A549 (cell line): ENCODE measurements around the gene PDF. TPM values are rescaled to one million over a fixed set of nuclear protein-coding genes. Genes with fewer than 3 reads are reported as not detected.

ENCODE experiments used
- ATAC-seq, 2 experiments: fragments of 200-7000 bp in 1 of 2; fragments of >200 bp in 1 of 2; cut with Nextera tagmentation in 1 of 2; cut with Tn5 transposase in 1 of 2; 3 replicates each; pipeline versions ENCODE4 v1.8.0 to v1.9.1; 2018 to 2020; ENCODE audit warnings: mild to moderate bottlenecking in 1 of 2, moderate library complexity in 1 of 2
- CTCF ChIA-PET: fragments of 300-600 bp; sonication (Branson Sonifier 250); formaldehyde crosslinking; extraction: SDS; loops from one replicate; lab custom pipeline; 2021; ENCODE audit warnings: antibody characterized with exemption, inconsistent platforms; lab: Yijun Ruan, JAX
- POLR2A ChIA-PET: fragments of 350-600 bp; formaldehyde crosslinking; extraction: SDS; loops from one replicate; lab custom pipeline; 2021; ENCODE audit warnings: antibody characterized with exemption, inconsistent platforms; lab: Yijun Ruan, JAX
- DNase-seq, 2 experiments: peaks; one replicate each; pipeline versions ENCODE4 v3.0.0 to v3.0.0-alpha.2; 2011 to 2016; ENCODE audit warnings: low read depth in 1 of 2, low spot score in 1 of 2
- FAIRE-seq: peaks from 2 replicates; lab custom pipeline; 2011; peaks lifted over from hg19 to GRCh38; lab: Jason Lieb, UNC
- H3K27ac ChIP-seq, 2 experiments: fragments of >200 bp; sonication (Bioruptor Twin); formaldehyde crosslinking; 3 replicates each; pipeline ENCODE4 v1.5.1; 2016 to 2017
- H3K4me1 ChIP-seq: fragments of >200 bp; sonication (Bioruptor Twin); formaldehyde crosslinking; 3 replicates; pipeline ENCODE4 v1.6.1; 2016
- H3K4me2 ChIP-seq: fragments of >200 bp; sonication (Bioruptor Twin); formaldehyde crosslinking; 3 replicates; pipeline ENCODE4 v1.6.1; 2016
- H3K4me3 ChIP-seq: fragments of >200 bp; sonication (Bioruptor Twin); formaldehyde crosslinking; 3 replicates; pipeline ENCODE4 v1.5.1; 2016
- H3K9me3 ChIP-seq: fragments of >200 bp; sonication (Bioruptor Twin); formaldehyde crosslinking; 3 replicates; pipeline ENCODE4 v1.6.1; 2016
- ATOH8 ChIP-seq: fragments of 250-450 bp; sonication (Bioruptor Pico); IDR thresholded peaks from 2 replicates; pipeline ENCODE4 v1.5.0; 2020; ENCODE audit warnings: low read depth, mild to moderate bottlenecking, moderate library complexity
- CHD2 ChIP-seq: fragments of 150-350 bp; IDR thresholded peaks from 2 replicates; pipeline ENCODE4 v1.6.1; 2014; ENCODE audit warnings: low read length; ENCODE audit not compliant: partially characterized antibody
- CHD4 ChIP-seq: fragments of 200-600 bp; sonication (generic); IDR thresholded peaks from 2 replicates; pipeline ENCODE4 v1.6.1; 2016; ENCODE audit warnings: antibody characterized with exemption, mild to moderate bottlenecking, borderline replicate concordance
- CTCF ChIP-seq: fragments of >200 bp; sonication (Bioruptor Twin); formaldehyde crosslinking; IDR thresholded peaks from 3 replicates; pipeline ENCODE4 v1.5.1; 2016
- FOSL2 ChIP-seq, 2 experiments: fragments of 450-650 bp in 1 of 2; fragments of >200 bp in 1 of 2; sonication (Bioruptor Twin) in 1 of 2; formaldehyde crosslinking; IDR thresholded peaks; 2 replicates each; pipeline versions ENCODE4 v1.5.0 to v1.6.1; 2016 to 2020; ENCODE audit warnings: mild to moderate bottlenecking in 1 of 2, moderate library complexity in 1 of 2
- HDAC2 ChIP-seq: fragments of 200-600 bp; sonication (generic); IDR thresholded peaks from 2 replicates; pipeline ENCODE4 v1.6.1; 2016
- HES2 ChIP-seq: fragments of >200 bp; sonication (Bioruptor Twin); formaldehyde crosslinking; IDR thresholded peaks from 2 replicates; pipeline ENCODE4 v1.6.1; 2016
- HOXA7 ChIP-seq: fragments of 250-450 bp; sonication (Bioruptor Pico); IDR thresholded peaks from 2 replicates; pipeline ENCODE4 v1.5.0; 2020; ENCODE audit warnings: mild to moderate bottlenecking, moderate library complexity
- HOXB13 ChIP-seq: fragments of 250-450 bp; sonication (Bioruptor Pico); IDR thresholded peaks from 2 replicates; pipeline ENCODE4 v1.5.0; 2020; ENCODE audit warnings: low read depth, mild to moderate bottlenecking, moderate library complexity
- HOXB5 ChIP-seq: fragments of 250-450 bp; sonication (Bioruptor Pico); IDR thresholded peaks from 2 replicates; pipeline ENCODE4 v1.5.0; 2020; ENCODE audit warnings: mild to moderate bottlenecking, moderate library complexity
- KDM1A ChIP-seq: fragments of 200-600 bp; sonication (generic); IDR thresholded peaks from 2 replicates; pipeline ENCODE4 v1.6.1; 2016; ENCODE audit warnings: low read depth, mild to moderate bottlenecking
- MAFK ChIP-seq: fragments of 450-650 bp; IDR thresholded peaks from 2 replicates; pipeline ENCODE4 v1.6.1; 2014; ENCODE audit not compliant: partially characterized antibody
- NFE2L2 ChIP-seq: fragments of 150-350 bp; conservative IDR thresholded peaks from 2 replicates; pipeline ENCODE4 v1.6.1; 2014; ENCODE audit warnings: low read length
- NPAS2 ChIP-seq: fragments of 250-450 bp; sonication (Bioruptor Pico); IDR thresholded peaks from 2 replicates; pipeline ENCODE4 v1.8.0; 2022; ENCODE audit warnings: mild to moderate bottlenecking, moderate library complexity, borderline replicate concordance
- NR3C1 ChIP-seq: fragments of >200 bp; sonication (Bioruptor Twin); formaldehyde crosslinking; IDR thresholded peaks from 3 replicates; pipeline ENCODE4 v1.6.1; 2017
- PBX3 ChIP-seq: IDR thresholded peaks from 2 replicates; pipeline ENCODE4 v1.6.1; 2012
- POLR2AphosphoS2 ChIP-seq: conservative IDR thresholded peaks from 2 replicates; pipeline ENCODE4 v1.6.1; 2012; ENCODE audit warnings: low read length, improper control_type of control experiment, inconsistent platforms
- USF2 ChIP-seq: fragments of 450-650 bp; IDR thresholded peaks from 2 replicates; pipeline ENCODE4 v1.6.1; 2014; ENCODE audit warnings: antibody characterized with exemption
- ZNF302 ChIP-seq: fragments of 250-450 bp; sonication (Bioruptor Pico); IDR thresholded peaks from 2 replicates; pipeline ENCODE4 v1.9.0; 2021; ENCODE audit warnings: inconsistent platforms, mild to moderate bottlenecking, moderate library complexity
- WGBS: methylation state at CpG from one replicate; pipeline ENCODE4 v1.1.6; 2017; ENCODE audit errors: missing lambda C conversion rate; 5-methylcytosine and 5-hydroxymethylcytosine counted together
- polyA plus RNA-seq, 4 experiments: library from polyadenylated mRNA; depleted of rRNA in 3 of 4; stranded (reverse); fragments of >200 nt; fragmentation: RNase III in 1 of 4; extraction: RNeasy Plus Mini Kit Qiagen cat#74134 plus additional on column Dnase treatment in 1 of 4; gene quantifications; 2 replicates in 3 of 4; 3 replicates in 1 of 4; pipeline ENCODE4 v1.2.3, GENCODE V29; 2011 to 2017

Gene PDF
- polyA plus RNA-seq, 2 of the 4 experiments (the other 2 are of a cell fraction): 16.1 to 29.1 TPM

- TF ChIP-seq USF2 (no peak), PBX3 (0 out of 2 replicates have a peak, but pooled peaks have one; percentile 30), CHD4 (no peak), ATOH8 (CRISPR knock-in tag) (no peak), HDAC2 (no peak), POLR2AphosphoS2 (0 out of 2 replicates have a peak, but pooled peaks have one; percentile 41), NFE2L2 (no peak), MAFK (no peak), CTCF (peak; percentile 75)
- TF ChIP-seq, all 56 proteins: peak for 12
Measured at GRCh38 chr16:69310653-69311532, 19.5 kb downstream of the PDF start, which contains the start of gene VPS4A (continued).

GRCh38 chr16:69309316-69309715, 21.1 kb downstream of the PDF start:
- WGBS: 93% methylated on average over 12 of the region's 12 CpGs
- ChIA-PET POLR2A (no interaction called here), CTCF (no interaction called here)
- ATAC-seq (no peak), DNase-seq (no peak), FAIRE-seq (no peak)
- peaks cover 13% of the 10 kb centered on the region; the same call in 2 of the 3 replicates for H3K4me1 ChIP-seq
- H3K4me2 ChIP-seq: no peak overlapping the region
- H3K9me3 ChIP-seq: no peaks in the 10 kb centered on the region
- H3K27ac ChIP-seq: no peak overlapping the region
- no peak overlapping the region for H3K4me3 ChIP-seq
- TF ChIP-seq NR3C1 (no peak), NPAS2 (CRISPR knock-in tag) (no peak), KDM1A (no peak), FOSL2 (IDR thresholded peaks at IDR 0.05) (no peak), FOSL2 (CRISPR knock-in tag; IDR thresholded peaks at IDR 0.05) (no peak), HOXA7 (CRISPR knock-in tag) (no peak), PBX3 (no peak), ZNF302 (CRISPR knock-in tag) (no peak), HES2 (no peak), HOXB13 (CRISPR knock-in tag) (no peak), CHD2 (no peak), HOXB5 (no peak)
